Thoracic aorta (tissue), 2 donors: ENCODE data around the gene CDK3. TPM values are rescaled to one million over a fixed set of nuclear protein-coding genes. Genes with fewer than 3 reads are reported as not detected.

ENCODE experiments used
- ATAC-seq: fragments of 150-250 bp; one replicate; pipeline ENCODE4 v1.8.0; 2017; ENCODE audit warnings: low read depth; ENCODE audit not compliant: insufficient number of reproducible peaks, low FRiP score
- DNase-seq: peaks from one replicate; pipeline ENCODE4 v3.0.0-alpha.2; 2020; ENCODE audit warnings: low spot score
- H3K27ac ChIP-seq, 2 donors: fragments of 200-600 bp; sonication (generic); 1 replicate in 1 of 2; 2 replicates in 1 of 2; pipeline ENCODE4 v1.5.1; 2016; ENCODE audit warnings: mild to moderate bottlenecking in 2 of 2, moderate library complexity in 2 of 2
- H3K27me3 ChIP-seq: fragments of 200-600 bp; sonication (generic); replicated peaks from 2 replicates; pipeline ENCODE4 v1.6.0; 2016; ENCODE audit warnings: mild to moderate bottlenecking; ENCODE audit not compliant: insufficient read depth
- H3K36me3 ChIP-seq: fragments of 200-600 bp; sonication (generic); one replicate; pipeline ENCODE4 v1.5.1; 2016
- H3K4me1 ChIP-seq, 2 donors: fragments of 200-600 bp; sonication (generic); 1 replicate in 1 of 2; 2 replicates in 1 of 2; pipeline versions ENCODE4 v1.5.1 to v1.6.0; 2016; ENCODE audit warnings: low read depth in 2 of 2, mild to moderate bottlenecking in 1 of 2; ENCODE audit not compliant: control insufficient read depth in 1 of 2
- H3K4me3 ChIP-seq: fragments of 200-600 bp; sonication (generic); 2 replicates; pipeline ENCODE4 v1.5.1; 2016; ENCODE audit warnings: mild to moderate bottlenecking
- H3K9me3 ChIP-seq: fragments of 200-600 bp; sonication (generic); 2 replicates; pipeline ENCODE4 v1.5.1; 2016
- total RNA-seq, 2 donors: library from RNA; depleted of rRNA; stranded (reverse); fragments of >200 nt; gene quantifications; one replicate each; pipeline versions ENCODE4 v1.1.0 to v1.2.3, GENCODE V29; 2016
- TF ChIP-seq, protein P1 (sequence below): fragments of 200-600 bp; sonication (generic); IDR thresholded peaks from one replicate; pipeline ENCODE4 v1.5.1; 2019; ENCODE audit warnings: antibody characterized with exemption

Gene CDK3
- total RNA-seq, 2 donors from 2014 or later = 3.2 to 4.9 TPM

DNA sequence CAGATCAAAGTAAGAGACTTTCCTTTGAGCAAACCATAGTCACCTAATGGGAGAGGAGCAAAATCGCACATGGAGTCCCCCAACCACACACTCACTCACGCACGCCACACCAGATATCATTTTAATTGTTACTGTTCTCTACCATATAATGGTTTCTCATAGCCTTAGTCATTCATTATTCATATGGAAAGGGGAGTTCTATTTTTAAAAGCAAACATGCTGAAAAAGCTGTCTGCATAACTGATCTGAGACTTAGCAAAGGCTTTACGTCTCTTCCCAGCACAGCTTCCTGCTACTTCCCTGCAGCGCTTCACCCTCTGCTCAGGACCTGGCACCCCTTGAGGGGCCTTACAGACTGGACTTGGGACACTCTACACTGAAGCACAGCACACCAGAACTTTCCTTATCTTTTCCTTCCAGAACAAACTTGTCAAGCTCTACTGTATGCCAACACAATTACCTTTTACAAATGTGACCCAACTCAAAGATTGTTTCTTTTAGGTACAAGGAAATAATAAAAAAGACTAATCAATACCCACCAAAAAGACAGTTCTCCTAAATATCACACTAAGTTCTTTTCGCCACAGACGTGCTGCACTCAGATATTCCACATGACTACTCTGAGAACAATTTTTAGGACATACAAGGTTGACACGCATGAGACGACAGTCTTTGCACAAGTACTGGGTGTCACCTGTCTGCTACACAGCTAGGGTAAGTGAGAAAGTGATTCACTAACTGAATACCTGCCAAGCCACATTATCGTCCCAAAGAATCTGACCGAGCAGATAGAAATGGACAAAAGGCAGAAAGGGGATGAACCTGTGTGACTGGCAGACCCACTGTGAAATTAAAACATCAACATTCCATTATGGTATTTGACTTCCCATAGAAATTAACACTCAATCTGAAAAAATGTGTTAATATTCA, 50.1 kb downstream of the CDK3 start:
- Histone ChIP-seq H3K27ac (no peak overlapping the region), H3K4me3 (no peak overlapping the region), H3K4me1 (no peaks in the 10 kb centered on the region), H3K36me3 (peaks cover 50% of the 10 kb centered on the region), H3K9me3 (no peaks in the 10 kb centered on the region), H3K27me3 (no peaks in the 10 kb centered on the region)
- ATAC-seq (no peak), DNase-seq (no peak)
- TF ChIP-seq, protein P1, sequence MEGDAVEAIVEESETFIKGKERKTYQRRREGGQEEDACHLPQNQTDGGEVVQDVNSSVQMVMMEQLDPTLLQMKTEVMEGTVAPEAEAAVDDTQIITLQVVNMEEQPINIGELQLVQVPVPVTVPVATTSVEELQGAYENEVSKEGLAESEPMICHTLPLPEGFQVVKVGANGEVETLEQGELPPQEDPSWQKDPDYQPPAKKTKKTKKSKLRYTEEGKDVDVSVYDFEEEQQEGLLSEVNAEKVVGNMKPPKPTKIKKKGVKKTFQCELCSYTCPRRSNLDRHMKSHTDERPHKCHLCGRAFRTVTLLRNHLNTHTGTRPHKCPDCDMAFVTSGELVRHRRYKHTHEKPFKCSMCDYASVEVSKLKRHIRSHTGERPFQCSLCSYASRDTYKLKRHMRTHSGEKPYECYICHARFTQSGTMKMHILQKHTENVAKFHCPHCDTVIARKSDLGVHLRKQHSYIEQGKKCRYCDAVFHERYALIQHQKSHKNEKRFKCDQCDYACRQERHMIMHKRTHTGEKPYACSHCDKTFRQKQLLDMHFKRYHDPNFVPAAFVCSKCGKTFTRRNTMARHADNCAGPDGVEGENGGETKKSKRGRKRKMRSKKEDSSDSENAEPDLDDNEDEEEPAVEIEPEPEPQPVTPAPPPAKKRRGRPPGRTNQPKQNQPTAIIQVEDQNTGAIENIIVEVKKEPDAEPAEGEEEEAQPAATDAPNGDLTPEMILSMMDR = no peak

DNA sequence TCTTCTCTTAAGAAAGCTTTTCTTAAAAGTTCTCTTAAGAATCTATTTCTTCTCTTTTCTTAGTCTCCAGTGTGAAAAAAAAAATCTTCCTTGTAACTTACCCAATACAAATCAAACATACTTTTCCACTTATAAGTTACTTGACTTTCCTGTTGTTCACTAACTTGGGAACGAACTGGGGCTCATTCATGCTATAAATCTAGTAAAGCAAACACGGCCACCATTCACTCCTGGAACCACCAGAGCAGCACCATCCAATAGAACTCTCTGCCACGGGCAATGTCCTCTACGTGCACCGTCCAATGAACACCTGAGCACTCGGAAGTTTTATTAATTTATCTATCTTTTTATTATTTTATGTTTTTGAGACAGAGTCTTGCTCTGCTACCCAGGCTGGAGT, 50.9 kb downstream of the CDK3 start:
- Histone ChIP-seq H3K9me3 (no peaks in the 10 kb centered on the region), H3K27ac (no peak overlapping the region), H3K36me3 (peaks cover 50% of the 10 kb centered on the region), H3K4me3 (no peak overlapping the region), H3K27me3 (no peaks in the 10 kb centered on the region), H3K4me1 (no peaks in the 10 kb centered on the region)
- TF ChIP-seq, protein P1 = no peak
- DNase-seq (no peak), ATAC-seq (no peak)

DNA sequence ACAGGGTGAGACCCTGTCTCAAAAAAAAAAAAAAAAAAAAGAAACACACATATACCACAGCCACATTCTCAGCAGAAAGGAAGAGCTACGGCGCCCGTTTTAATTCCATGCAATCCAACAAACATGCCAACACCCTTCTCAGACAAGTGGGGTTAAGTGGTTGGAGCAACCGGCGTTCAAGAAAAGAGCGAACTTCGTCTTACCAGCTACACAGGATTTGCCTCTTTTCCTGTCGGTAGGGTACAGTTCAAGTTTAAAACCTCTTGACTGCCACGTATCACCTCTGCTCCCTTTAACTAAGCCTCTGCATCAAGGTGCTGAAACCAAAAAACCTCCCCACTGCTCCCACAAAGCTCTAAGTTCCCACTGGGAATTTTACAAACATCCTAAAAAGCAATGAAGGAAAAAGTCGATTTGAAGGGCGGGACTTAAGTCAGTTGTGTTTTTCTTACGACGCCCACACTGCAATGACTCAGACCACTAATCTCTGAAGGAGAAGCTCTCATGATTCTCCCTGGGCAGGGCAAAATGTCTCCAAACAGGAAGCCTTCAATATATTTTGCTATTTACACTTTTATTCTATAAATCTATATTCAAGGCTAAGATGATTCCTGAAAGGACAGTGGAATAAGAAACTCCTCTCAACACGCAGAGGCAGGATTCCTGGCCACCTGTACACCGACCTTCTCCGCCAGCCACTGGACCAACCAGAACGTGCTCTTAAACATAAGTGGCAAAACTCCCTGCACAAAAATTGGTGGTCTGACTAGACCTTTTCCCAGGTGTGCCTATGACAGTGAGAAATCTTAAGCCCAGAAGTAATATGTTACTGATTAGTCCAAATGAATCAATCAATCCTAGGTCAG, 52.8 kb downstream of the CDK3 start:
- H3K27me3 ChIP-seq = no peaks in the 10 kb centered on the region
- H3K4me1 ChIP-seq = no peaks in the 10 kb centered on the region
- ATAC-seq (no peak), DNase-seq (no peak)
- H3K9me3 ChIP-seq = no peaks in the 10 kb centered on the region
- H3K27ac ChIP-seq = no peak overlapping the region
- TF ChIP-seq, protein P1 = no peak
- no peak overlapping the region for H3K4me3 ChIP-seq
- H3K36me3 ChIP-seq = peaks cover 53% of the 10 kb centered on the region

DNA sequence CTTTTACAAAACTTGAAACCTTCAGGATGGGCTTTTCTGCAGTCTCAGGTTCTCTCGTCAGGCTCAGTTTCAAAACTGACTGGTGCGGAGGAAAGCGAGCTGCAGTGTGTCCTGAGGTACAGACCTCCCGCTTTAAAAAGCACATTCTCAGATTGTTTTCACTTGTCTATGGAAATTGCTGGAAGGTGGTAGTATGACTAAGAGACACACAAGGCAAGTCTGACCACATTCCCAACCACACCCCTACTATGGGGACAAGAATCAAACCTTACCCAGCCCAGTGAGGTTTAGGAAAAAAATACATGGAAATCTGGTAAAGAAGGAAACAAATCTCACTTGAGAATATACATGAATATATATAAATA, 53.4 kb downstream of the CDK3 start:
- TF ChIP-seq, protein P1 = no peak
- Histone ChIP-seq H3K36me3 (peaks cover 53% of the 10 kb centered on the region), H3K27ac (no peak overlapping the region), H3K4me3 (no peak overlapping the region), H3K4me1 (no peaks in the 10 kb centered on the region), H3K9me3 (no peaks in the 10 kb centered on the region), H3K27me3 (no peaks in the 10 kb centered on the region)
- ATAC-seq (no peak), DNase-seq (no peak)

Other genes with a start within 250 kb of the CDK3 start
- gene GALK1, start 235.7 kb upstream of the CDK3 start, total RNA-seq = 10 to 100 TPM; 29.6 to 58.3 TPM
- gene UNK, start 216.0 kb upstream of the CDK3 start, total RNA-seq = 10 to 100 TPM; 31.0 to 51.7 TPM
- gene UNC13D, start 156.5 kb upstream of the CDK3 start, total RNA-seq = 10 to 100 TPM; 13.5 to 36.0 TPM
- gene WBP2, start 145.5 kb upstream of the CDK3 start, total RNA-seq = 10 to 100 TPM; 55.8 to 83.1 TPM
- 10 to 100 TPM; 58.9 to 94.0 TPM for gene TRIM47, start 122.3 kb upstream of the CDK3 start, total RNA-seq
- 10 to 100 TPM; 21.4 to 22.6 TPM for gene TRIM65, start 103.9 kb upstream of the CDK3 start, total RNA-seq
- gene MRPL38, start 96.0 kb upstream of the CDK3 start, total RNA-seq = 10 to 100 TPM; 42.4 to 56.2 TPM
- 1 to 10 TPM; 6.3 to 8.0 TPM for gene FBF1, start 59.8 kb upstream of the CDK3 start, total RNA-seq
- 10 to 100 TPM; 22.5 to 37.6 TPM for gene ACOX1, start 21.7 kb upstream of the CDK3 start, total RNA-seq
- gene TEN1, start 21.6 kb upstream of the CDK3 start, total RNA-seq = 1 to 10 TPM; 6.0 to 8.1 TPM
- gene EVPL, start 26.5 kb downstream of the CDK3 start, total RNA-seq = 1 to 10 TPM; 1.4 to 1.6 TPM
- gene SRP68, start 71.7 kb downstream of the CDK3 start, total RNA-seq = 10 to 100 TPM; 19.1 to 39.9 TPM
- 1 to 10 TPM in 1 of 2 donors, not detected in 1; 1.4 TPM for gene GALR2, start 73.9 kb downstream of the CDK3 start, total RNA-seq
- not detected for gene ZACN, start 78.3 kb downstream of the CDK3 start, total RNA-seq
- gene EXOC7, start 102.9 kb downstream of the CDK3 start, total RNA-seq = 10 to 100 TPM; 79.7 to 94.0 TPM
- not detected for gene FOXJ1, start 140.4 kb downstream of the CDK3 start, total RNA-seq
- gene RNF157, start 239.6 kb downstream of the CDK3 start, total RNA-seq = 1 to 10 TPM in 1 of 2 donors, under 1 TPM in 1; 0.41 to 1.9 TPM